Fibroblast of skin of back (primary cell): Measurements from ENCODE around the gene CDSN.

Experiments used
- DNase-seq: peaks from one replicate; pipeline ENCODE4 v3.0.0-alpha.2; 2013

The CDSN gene

GRCh38 chr6:31115941-31116560 lies 4.2 kb downstream of the CDSN start:
- DNase-seq = no peak

DNA sequence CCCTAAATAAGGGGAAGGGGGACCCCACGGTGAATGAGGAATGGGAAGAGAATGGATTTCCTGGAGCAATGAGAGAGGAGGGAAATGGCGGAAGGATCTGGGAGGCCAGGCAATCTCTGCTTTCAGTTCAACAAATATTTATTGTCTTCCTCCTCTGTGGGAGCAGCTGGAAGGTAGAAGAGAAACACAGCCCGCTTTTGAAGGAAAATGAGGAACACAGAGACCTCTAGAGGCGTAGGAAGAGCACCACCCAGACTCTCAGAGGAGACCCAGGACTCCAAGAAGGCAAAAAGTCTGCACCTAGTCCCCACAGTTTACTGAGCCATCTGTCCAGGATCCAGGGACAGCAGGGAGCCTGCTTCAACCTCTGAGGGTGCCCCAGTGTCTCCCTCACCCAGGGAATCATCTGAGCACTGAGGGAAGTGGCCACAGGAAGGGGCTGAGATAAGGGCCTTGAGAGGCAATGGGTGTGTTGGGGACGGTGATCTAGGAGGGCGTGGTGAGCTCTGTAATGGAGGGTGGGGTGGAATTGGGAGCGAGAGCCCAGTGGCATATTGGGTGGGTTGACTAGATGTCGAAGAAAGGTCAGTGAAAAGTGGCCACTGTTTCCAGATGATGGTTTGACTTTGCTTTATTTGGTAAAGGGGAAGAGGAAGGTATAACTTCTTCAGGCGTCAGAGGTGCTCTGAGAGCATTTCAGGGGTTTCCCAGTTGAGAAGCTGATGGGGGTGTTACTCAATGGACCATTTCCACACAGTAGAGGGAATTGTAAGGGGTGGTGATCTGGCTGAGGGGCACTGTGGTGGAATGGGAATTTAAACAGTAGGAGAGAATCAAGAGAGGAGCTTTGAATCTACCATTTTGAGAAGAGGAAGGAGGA lies 5.0 kb downstream of the CDSN start:
- peak; percentile 50 for DNase-seq

DNA sequence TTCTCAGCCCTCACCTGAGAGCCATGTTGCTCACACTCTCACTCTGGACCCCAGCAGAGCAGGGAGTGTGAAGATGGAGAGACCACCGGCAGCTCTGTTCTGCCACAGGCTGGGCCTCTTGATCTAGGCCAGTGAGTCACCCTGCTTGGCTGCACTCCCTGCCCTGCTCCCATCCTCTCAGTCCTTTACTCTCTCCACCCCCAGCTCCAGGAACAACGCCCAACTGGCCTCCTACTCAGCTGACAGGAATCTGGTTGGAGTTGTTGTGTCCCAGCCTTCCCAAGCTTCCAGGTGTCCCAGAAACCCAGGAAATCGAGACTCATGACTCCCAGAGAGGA lies 5.7 kb downstream of the CDSN start, which contains the start of gene PSORS1C1:
Gene PSORS1C1, plus strand, starts transcription at position 260 of the 338 bp plus-strand sequence. CDS start 14,833 bp downstream, outside the sequence.
- peak; percentile 98 for DNase-seq

DNA sequence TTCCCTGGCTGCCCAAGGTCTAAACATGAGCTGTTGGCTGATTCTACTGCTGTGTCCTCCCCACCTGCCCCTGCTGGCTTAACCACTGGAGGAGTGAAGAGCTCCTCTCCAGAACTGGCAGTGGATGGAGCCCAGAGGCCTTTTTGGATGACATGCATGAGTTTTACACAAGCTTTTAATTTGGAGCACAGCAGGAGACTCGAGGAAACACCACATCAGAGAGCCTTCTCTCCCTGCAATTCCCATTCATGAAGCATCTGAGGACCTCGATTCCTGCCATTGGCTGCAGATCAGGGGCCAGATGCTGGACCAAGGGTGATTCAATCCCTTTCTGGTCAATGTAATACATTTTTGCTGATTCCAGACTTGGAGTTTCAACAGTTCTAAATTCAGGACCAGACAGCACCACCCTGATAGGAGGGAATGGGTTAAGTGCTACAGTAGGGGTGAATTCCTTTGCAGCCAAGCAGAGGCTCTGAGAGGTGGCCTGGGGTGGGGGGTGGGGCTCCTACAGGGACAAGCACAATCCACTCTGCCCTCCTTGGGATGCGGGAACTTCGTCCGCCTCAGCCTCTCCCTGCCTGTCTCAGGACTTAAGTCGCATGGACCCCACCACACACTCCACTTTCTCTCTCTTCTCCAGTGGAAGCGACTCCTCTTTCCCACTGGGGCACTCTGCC lies 6.2 kb downstream of the CDSN start:
- peak; percentile 66 for DNase-seq

DNA sequence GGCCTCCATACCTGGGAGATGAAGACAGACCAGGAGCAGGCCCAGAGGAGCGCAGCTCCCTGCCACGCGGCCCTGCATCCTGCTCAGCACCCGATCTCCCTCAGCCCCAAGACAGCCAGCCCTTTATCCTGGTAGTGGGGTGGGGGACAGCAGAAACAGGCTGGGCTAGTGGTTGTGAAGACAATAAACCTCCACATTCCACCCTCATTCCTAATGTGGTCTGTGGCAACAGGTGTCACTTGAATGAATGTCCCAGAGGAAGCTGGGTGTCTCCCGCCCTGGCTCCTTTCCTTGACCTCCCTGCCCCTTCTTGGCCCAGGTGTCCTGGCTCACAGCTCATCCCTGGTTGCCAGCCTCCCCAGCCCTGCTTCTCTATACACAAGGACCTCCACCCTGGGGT lies 7.8 kb downstream of the CDSN start, which contains the start of gene C6orf15:
Gene C6orf15, minus strand, starts transcription at position 98 of the 400 bp plus-strand sequence. Its CDS starts 20 bp downstream, at position 78.
- no peak for DNase-seq

GRCh38 chr6:31111712-31112111 lies 8.5 kb downstream of the CDSN start:
- no peak for DNase-seq

GRCh38 chr6:31110825-31111582 lies 9.2 kb downstream of the CDSN start:
- no peak for DNase-seq

DNA sequence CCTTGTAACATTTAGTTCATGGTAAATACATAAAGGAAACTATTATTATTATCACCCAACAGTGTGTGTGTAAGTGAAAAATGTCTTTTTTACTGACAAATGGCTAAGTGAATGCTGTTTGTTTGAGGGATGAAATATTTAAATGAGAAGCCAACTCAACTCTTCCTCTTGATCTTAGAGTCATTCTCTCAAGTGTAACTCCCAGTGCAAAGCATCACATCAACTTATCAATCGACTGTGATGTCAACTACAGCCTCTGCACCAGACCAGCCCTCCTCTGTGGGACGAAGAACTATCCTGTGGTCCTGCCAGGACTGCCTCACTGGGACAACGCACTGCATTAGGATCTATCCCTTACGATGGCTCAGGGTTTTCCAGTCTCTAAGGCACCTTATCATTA lies 13.2 kb downstream of the CDSN start:
- DNase-seq = no peak

DNA sequence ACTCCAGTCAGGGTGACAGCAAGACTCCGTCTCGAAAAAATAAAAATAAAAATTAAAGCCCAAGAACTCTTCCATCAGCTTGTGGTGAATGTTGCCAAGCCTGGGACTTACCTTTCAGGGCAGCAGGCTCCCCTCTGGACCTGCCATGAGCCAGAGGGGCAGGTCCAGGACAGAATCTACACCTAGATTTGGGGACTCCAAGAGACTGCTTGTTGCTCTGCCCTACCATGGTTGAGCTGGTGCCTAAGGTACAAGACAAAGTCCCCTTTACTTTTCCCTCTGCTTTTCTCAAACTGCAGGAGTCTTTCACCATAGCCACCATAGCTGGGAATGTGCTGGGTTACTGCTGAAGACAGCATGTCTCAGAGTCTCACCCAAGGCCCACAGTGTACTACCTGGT lies 17.1 kb downstream of the CDSN start:
- DNase-seq = no peak

- no peak for DNase-seq
Observed at GRCh38 chr6:31098449-31098938, 21.8 kb downstream of the CDSN start.

GRCh38 chr6:31096656-31097055 lies 23.6 kb downstream of the CDSN start:
- DNase-seq = no peak

GRCh38 chr6:31096215-31096614 lies 24.0 kb downstream of the CDSN start:
- no peak for DNase-seq

GRCh38 chr6:31094389-31094881 lies 25.8 kb downstream of the CDSN start:
- no peak for DNase-seq

GRCh38 chr6:31092769-31093505 lies 27.3 kb downstream of the CDSN start:
- no peak for DNase-seq

- no peak for DNase-seq
Observed at GRCh38 chr6:31092238-31092637, 28.0 kb downstream of the CDSN start.

GRCh38 chr6:31091680-31092079 lies 28.6 kb downstream of the CDSN start:
- no peak for DNase-seq

DNA sequence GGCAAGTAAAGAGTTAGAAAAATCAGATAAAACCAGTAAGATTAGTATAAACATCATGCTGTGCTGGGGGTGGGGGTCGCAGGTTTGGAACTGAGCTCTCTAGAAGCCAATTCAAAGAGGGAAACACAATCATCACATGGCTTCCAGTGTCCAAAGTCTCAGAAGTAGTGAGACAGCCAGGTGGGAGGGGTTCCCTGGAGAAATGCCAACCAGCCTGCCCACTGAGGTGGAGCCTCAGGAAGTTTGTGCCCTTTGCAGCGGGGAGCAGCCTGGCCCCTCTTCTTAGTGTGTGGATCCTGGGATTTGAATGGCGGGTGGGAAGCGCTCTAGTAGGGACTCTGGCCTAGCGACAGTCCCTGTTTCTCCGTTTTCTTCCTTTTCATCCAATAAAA lies 29.3 kb downstream of the CDSN start:
- DNase-seq = no peak

DNA sequence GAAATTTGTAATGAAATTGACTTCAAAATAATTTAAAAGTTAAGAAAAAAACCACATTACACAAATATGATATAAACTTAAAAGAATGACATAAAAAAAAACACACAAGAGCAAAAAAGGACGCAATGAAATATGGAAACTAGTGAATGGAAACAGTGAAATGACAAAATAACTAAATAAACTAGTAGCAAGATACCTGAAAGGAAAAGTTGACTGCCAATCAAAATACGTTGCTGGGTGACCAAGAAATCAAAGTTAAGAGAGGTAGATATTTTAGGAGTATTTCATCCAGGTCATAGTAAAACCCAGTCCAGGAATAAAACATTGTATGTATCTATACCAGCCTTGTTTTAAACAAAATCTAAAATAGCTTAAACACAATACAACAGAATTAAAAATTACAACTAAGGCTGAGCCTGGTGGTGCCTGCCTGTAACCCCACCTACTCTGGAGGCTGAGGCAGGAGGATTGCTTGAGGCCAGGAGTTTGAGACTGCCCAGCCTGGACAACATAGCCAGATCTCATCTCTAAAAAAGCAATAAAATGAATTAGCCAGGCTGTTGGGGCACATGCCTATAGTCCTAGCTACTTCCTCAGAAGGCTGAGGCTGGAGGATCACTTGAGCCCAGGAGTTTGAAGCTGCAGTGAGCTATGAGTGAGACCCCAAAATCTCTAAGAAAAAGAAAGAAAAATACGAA lies 29.8 kb downstream of the CDSN start:
- DNase-seq = no peak

DNA sequence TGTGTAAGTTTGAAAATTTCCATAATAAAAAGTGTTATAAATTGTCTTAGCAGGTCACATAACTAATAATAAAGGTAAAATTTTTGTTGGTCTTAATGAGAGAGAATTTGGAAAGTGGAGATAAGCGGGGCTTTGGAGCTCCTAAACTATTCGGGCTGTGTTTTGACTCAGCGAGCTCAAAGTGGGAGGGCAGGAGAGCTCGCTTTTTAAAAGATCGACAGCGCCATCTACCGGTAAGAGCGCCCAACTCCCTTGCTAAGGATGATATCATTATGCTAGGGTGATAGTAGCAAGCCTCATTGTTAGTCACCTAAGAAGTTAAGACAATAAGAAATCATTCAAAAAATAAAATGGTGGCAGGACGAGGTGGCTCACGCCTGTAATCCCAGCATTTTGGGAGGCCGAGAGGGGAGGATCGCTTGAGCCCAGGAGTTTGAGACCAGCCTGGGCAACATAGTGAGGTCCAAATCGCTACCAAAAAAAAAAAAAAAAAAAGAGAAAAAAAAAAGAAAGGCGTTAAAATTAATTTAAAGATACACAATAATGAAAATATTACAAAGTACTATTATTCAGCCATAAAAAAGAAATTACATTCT lies 32.7 kb downstream of the CDSN start:
- DNase-seq = peak; percentile 88

DNA sequence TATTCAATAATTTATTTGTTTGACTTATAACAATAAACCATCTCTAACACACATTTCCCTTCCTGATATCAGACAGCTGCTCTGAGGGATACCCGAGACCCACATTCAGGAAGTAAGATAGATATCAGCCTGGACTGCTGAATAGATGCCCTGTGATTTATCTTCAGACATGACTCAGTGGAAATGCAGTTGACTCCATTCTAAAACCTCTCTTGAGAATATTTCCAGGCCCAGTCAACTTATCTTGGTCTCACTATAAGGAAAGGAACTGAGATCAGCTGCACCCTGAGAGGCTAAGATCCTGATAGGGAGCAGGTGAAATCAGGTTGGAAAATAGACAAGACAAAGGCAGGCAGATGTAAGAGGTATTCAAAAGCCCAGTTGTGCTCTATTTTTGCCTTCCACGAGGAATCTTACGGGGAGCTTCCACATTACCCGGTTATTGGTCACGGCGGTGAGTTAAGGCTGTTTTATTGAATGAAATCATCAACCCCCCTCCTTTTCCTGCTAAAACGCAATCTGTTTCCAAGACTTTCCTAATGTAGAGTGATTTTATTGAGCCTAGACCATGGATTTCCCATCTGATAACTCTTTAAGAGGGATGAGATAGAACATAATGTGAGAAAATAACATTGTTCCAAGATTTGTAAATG lies 33.3 kb downstream of the CDSN start:
- peak; percentile 79 for DNase-seq
